ENCODE results near the gene SLC16A9. TPM values are rescaled to one million over a fixed set of nuclear protein-coding genes. Genes with fewer than 3 reads are reported as not detected.
"Not testable (repeated sequence)": the region's sequence is repeated elsewhere in the genome, so short reads cannot be mapped to it uniquely, and the experiment has no call there.

The SLC16A9 gene
- total RNA-seq, 4 donors from 2014 or later = 0.44 to 2.3 (median 1.3) TPM

DNA sequence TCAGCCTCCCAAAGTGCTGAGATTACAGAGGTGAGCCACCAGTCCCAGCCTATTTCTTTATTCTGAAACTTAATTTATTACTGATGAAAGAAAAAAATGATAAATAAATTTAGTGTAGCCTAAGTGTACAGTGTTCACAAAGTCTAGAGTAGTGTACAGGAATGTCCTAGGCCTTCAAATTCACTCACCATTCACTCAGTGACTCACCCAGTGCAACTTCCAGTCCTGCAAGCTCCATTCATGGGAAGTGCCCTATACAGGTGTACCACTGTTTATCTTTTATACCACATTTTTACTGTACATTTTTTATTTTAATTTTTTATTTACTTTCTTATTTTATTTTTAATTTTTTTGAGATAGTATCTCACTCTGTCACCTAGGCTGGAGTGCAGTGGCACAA, 31.4 kb upstream of the SLC16A9 start:
- Histone ChIP-seq H3K4me3 (no peak overlapping the region), H3K4me1 (no peaks in the 10 kb centered on the region), H3K27ac (no peak overlapping the region), H3K36me3 (no peaks in the 10 kb centered on the region), H3K9me3 (no peaks in the 10 kb centered on the region), H3K27me3 (no peaks in the 10 kb centered on the region)
- no peak for DNase-seq (ENCODE audit: low spot score in 2 of 2)
- TF ChIP-seq POLR2A (IDR thresholded peaks at IDR 0.05) = no peak
- TF ChIP-seq, protein P1, sequence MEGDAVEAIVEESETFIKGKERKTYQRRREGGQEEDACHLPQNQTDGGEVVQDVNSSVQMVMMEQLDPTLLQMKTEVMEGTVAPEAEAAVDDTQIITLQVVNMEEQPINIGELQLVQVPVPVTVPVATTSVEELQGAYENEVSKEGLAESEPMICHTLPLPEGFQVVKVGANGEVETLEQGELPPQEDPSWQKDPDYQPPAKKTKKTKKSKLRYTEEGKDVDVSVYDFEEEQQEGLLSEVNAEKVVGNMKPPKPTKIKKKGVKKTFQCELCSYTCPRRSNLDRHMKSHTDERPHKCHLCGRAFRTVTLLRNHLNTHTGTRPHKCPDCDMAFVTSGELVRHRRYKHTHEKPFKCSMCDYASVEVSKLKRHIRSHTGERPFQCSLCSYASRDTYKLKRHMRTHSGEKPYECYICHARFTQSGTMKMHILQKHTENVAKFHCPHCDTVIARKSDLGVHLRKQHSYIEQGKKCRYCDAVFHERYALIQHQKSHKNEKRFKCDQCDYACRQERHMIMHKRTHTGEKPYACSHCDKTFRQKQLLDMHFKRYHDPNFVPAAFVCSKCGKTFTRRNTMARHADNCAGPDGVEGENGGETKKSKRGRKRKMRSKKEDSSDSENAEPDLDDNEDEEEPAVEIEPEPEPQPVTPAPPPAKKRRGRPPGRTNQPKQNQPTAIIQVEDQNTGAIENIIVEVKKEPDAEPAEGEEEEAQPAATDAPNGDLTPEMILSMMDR (IDR thresholded peaks at IDR 0.05) = no peak
- no peak for TF ChIP-seq EP300 (IDR thresholded peaks at IDR 0.05)

DNA sequence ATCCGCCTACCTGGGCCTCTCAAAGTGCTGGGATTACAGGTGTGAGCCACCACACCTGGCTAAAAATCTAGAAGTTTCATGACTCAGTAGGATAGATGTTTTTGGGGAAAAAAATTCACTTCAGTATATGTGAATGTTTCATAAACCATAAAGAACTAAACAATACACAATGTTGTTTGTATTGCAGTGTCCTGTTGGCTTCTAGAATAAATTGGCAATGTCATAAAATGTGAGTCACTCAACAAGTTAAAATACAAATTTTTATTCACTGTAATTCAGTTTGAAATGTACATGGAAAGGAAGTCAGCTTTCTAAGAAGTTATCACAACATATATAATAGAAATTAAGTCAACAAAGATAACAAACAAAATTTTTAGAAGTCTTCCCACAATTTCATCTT, 27.1 kb upstream of the SLC16A9 start:
- Histone ChIP-seq H3K36me3 (no peaks in the 10 kb centered on the region), H3K27me3 (no peaks in the 10 kb centered on the region), H3K9me3 (no peaks in the 10 kb centered on the region), H3K4me1 (no peaks in the 10 kb centered on the region), H3K27ac (no peak overlapping the region), H3K4me3 (no peak overlapping the region)
- no peak for TF ChIP-seq POLR2A (IDR thresholded peaks at IDR 0.05)
- TF ChIP-seq EP300 (IDR thresholded peaks at IDR 0.05) = no peak
- TF ChIP-seq, protein P1 (IDR thresholded peaks at IDR 0.05) = no peak
- WGBS, 2 donors = 79 to 86% methylated on average over 1 of the region's 1 CpG
- DNase-seq (ENCODE audit: low spot score in 2 of 2) = no peak

DNA sequence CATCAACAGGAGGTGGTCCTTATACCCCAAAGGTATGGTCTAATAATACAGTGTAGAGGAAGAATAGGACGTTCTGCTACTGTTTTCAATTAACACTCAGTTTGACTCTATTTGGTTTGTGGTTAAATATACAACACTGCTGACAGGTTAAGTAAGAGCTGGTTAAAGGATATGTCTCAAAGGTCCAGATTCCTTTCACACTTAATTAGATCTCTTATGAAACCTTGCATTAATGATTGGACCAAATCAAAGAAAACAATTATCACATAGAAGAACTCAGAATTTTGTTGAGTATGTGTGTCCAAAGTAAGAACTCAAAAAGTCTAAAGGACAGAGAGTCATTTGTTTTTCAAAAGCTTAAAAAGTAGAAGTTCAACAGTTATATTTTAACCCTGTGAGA, 25.6 kb upstream of the SLC16A9 start:
- no peak overlapping the region for H3K4me3 ChIP-seq
- DNase-seq (ENCODE audit: low spot score in 2 of 2) = no peak
- H3K36me3 ChIP-seq = no peaks in the 10 kb centered on the region
- H3K27ac ChIP-seq = no peak overlapping the region
- whole genome bisulfite sequencing, 2 donors = 37 to 44% methylated on average over 1 of the region's 1 CpG
- TF ChIP-seq POLR2A (IDR thresholded peaks at IDR 0.05) (no peak), EP300 (IDR thresholded peaks at IDR 0.05) (no peak)
- TF ChIP-seq, protein P1 (IDR thresholded peaks at IDR 0.05) = no peak
- no peaks in the 10 kb centered on the region for H3K9me3 ChIP-seq
- H3K27me3 ChIP-seq = no peaks in the 10 kb centered on the region
- no peaks in the 10 kb centered on the region for H3K4me1 ChIP-seq

DNA sequence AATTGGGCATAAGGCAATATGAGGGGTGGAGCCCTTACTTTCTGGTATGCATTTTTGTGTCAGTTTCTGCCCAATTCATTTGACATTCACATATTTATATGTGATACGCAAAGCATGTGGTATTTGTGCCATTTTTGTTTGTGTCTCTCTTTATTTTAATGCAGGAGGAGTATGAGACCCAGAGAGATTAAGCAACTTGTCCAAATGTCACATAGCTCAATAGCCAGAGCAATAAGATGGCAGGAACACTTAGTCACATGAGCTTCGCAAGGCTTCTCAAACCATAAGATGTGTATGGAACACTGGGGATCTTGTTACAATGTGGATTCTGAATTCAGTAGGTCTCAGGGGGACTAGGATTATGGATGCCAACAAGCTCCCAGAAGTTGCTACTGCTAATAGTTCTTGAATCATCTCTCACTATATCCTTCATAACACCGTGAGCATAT, 24.4 kb upstream of the SLC16A9 start:
- 74 to 86% methylated on average over 3 of the region's 3 CpGs for WGBS, 2 donors
- H3K36me3 ChIP-seq = no peaks in the 10 kb centered on the region
- no peaks in the 10 kb centered on the region for H3K27me3 ChIP-seq
- no peaks in the 10 kb centered on the region for H3K4me1 ChIP-seq
- H3K9me3 ChIP-seq = no peaks in the 10 kb centered on the region
- no peak for DNase-seq (ENCODE audit: low spot score in 2 of 2)
- H3K27ac ChIP-seq = no peak overlapping the region
- no peak overlapping the region for H3K4me3 ChIP-seq
- TF ChIP-seq EP300 (IDR thresholded peaks at IDR 0.05) = no peak

DNA sequence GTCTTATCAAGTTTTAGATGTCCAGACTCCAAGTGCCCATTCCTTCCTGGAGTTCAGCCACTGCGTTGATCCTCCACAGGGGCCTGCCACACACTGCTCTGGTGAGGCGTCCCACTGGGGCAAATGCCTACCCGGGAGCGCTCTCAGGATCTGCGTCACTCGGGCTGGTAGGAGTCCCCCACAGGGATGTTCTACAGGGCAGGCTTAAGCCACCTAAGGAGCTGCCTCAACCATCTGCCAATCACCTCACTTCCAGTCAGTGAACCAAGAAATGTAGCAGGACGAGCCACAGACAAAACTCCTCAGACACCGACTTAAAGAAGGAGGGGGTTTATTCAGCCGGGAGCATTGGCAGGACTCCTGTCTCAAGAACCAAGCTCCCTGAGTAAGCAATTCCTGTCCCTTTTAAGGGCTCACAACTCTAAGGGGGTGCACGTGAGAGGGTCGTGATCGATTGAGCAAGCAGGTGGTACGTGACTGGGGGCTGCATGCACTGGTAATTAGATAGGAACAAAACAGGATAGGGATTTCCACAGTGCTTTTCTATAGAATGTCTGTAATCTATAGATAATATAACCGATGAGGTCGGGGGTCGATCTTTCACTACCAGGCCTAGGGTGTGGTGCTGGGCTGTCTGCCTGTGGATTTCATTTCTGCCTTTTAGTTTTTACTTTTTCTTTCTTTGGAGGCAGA, 23.8 kb upstream of the SLC16A9 start:
- H3K27ac ChIP-seq; H3K9me3 ChIP-seq; H3K4me1 ChIP-seq; H3K27me3 ChIP-seq; H3K36me3 ChIP-seq; H3K4me3 ChIP-seq; DNase-seq (ENCODE audit: low spot score in 2 of 2): not testable (repeated sequence)
- WGBS, 2 donors = 93 to 94% methylated on average over 16 of the region's 16 CpGs

DNA sequence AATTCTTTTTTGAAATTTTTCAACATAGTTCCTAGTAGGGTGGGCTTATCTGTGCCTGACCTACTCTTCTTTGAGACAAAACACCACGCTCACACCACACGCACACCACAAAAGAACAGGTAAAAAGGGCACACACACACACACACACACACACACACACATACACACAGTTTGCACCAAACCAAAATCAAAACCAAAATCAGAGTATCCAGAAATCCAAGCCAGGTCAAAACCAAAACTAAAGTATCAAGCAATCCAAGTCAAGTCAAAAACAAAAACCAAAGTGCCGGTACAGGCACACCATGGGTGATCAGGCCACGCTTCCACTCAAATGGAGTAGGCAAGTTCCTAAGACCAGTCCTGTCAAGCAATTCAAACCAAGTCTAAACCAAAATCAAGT, 23.2 kb upstream of the SLC16A9 start:
- not testable (repeated sequence) for H3K4me3 ChIP-seq
- WGBS, 2 donors = 86 to 99% methylated on average over 4 of the region's 4 CpGs

DNA sequence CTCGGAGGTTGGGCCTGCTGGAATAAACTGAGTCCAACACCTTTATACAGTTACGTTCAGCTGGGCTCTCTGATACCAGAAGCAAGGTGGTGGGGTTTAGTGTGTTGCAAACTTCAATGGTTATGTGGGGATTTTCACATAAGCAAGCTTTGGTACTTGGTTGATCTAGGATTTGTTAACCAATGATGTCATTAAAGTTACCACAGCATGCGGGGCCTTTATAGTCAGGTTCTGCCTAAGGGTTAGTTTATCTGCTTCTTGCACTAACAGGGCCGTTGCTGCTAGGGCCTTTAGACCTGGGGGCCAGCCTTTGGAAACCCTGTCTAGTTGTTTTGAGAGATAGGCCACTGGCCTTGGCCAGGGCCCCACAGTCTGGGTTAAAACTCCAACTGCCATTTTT, 19.5 kb upstream of the SLC16A9 start:
- H3K4me1 ChIP-seq; H3K9me3 ChIP-seq; H3K27me3 ChIP-seq; H3K4me3 ChIP-seq; H3K27ac ChIP-seq; H3K36me3 ChIP-seq; DNase-seq (ENCODE audit: low spot score in 2 of 2): not testable (repeated sequence)
- 89 to 95% methylated on average over 4 of the region's 4 CpGs for WGBS, 2 donors

More for the DNA sequence above, 23.2 kb upstream of the SLC16A9 start:
- not testable (repeated sequence) for H3K9me3 ChIP-seq; H3K36me3 ChIP-seq; DNase-seq (ENCODE audit: low spot score in 2 of 2); H3K4me1 ChIP-seq; H3K27me3 ChIP-seq; H3K27ac ChIP-seq
